ENCODE measurements around the gene AVPR1B.

The AVPR1B gene

GRCh38 chr1:206117151-206117948 is at the start of gene AVPR1B:
Gene AVPR1B, minus strand, starts transcription at chr1:206117388. Its CDS starts 498 bp downstream, at chr1:206116890.
- DNase-seq = peak; percentile 11

GRCh38 chr1:206145771-206146290 is 28.6 kb upstream of the AVPR1B start:
- DNase-seq = no peak

GRCh38 chr1:206144605-206145004 is 27.4 kb upstream of the AVPR1B start:
- DNase-seq = no peak

- no peak for DNase-seq
These were observed 26.5 kb upstream of the AVPR1B start for GRCh38 chr1:206143537-206144172.

- DNase-seq = no peak
These were observed 25.6 kb upstream of the AVPR1B start for GRCh38 chr1:206142770-206143169.

GRCh38 chr1:206142011-206142410 is 24.8 kb upstream of the AVPR1B start:
- DNase-seq = no peak

GRCh38 chr1:206136241-206136640 is 19.1 kb upstream of the AVPR1B start:
- DNase-seq = no peak

- no peak for DNase-seq
These were observed 18.1 kb upstream of the AVPR1B start for GRCh38 chr1:206135248-206135647.

GRCh38 chr1:206133751-206134415 is 16.7 kb upstream of the AVPR1B start:
- no peak for DNase-seq

- no peak for DNase-seq
These were observed 13.8 kb upstream of the AVPR1B start for GRCh38 chr1:206131037-206131436.

GRCh38 chr1:206128196-206128595 is 11.0 kb upstream of the AVPR1B start:
- no peak for DNase-seq

GRCh38 chr1:206127336-206127735 is 10.1 kb upstream of the AVPR1B start:
- DNase-seq = no peak

GRCh38 chr1:206125346-206125745 is 8.2 kb upstream of the AVPR1B start:
- no peak for DNase-seq

GRCh38 chr1:206122686-206123085 is 5.5 kb upstream of the AVPR1B start:
- DNase-seq = no peak

- no peak for DNase-seq
These were observed 4.1 kb upstream of the AVPR1B start for GRCh38 chr1:206121269-206121668.

- DNase-seq = no peak
These were observed 3.2 kb upstream of the AVPR1B start for GRCh38 chr1:206120406-206120805.

- DNase-seq = no peak
These were observed 376 bp downstream of the AVPR1B start for GRCh38 chr1:206116873-206117150.

GRCh38 chr1:206116191-206116872 is 856 bp downstream of the AVPR1B start:
- DNase-seq = no peak

GRCh38 chr1:206115791-206116190 is 1.4 kb downstream of the AVPR1B start:
- no peak for DNase-seq

GRCh38 chr1:206114692-206115640 is 2.2 kb downstream of the AVPR1B start:
- no peak for DNase-seq

- DNase-seq = no peak
These were observed 4.4 kb downstream of the AVPR1B start for GRCh38 chr1:206112600-206113301.

Data from activated CD4-positive, alpha-beta T cell treated with anti-CD3 and anti-CD28 coated beads, Interleukin-2, Interleukin-6, amounts not matched to agents 100 ng/mL and 50 ng/mL, durations not matched to agents 16 hours and 8 hours (primary cell).